Fibroblast of skin of right biceps (primary cell): ENCODE data around the gene BDNF.

ENCODE experiments used
- DNase-seq: peaks from one replicate; pipeline ENCODE4 v3.0.0-alpha.2; 2013

BDNF gene

DNA sequence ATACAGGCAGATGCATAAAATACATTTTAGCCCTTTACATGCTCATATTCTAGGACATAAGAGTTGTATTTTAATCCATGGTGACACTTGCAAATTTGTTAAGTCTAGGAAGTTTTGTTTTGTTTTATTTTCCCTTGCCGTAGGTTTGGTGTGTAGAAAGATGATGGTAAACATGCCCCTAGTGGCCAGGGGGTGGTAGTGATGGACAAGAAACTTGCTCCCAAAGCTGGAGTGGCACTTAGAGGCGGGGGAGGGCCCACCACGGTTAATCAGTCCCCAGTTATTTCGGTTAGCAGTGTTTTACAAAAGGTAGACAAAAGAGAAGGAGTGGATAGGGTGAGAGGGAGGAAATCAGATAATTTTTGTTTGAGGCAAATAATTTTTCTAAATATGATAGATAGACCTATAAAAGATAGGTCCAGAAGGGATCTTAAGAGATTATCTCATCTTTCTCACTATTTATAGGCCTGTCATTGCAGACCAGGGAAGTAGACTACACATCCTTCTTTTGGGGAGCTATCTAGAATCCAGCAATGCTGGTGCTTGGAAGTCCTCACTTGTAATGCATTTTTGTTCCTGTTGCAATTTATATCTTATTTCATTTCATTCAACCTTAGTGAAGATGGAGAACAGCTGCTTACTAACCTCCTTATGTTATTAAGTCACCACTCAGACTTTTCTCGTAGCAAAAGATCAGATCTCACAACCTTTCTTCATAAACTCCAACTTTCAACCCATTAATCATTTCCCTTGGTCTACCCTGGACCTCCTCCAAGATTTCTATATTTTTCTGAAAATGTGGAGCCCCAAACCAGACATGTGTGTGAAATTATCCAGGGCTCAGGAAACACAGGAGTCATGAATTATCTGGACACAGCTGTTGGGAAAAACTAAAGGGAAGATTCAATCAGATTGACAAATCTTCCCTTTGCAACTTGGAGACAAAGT, 5.9 kb upstream of the BDNF start:
- peak; percentile 80 for DNase-seq

GRCh38 chr11:27703481-27703880, 3.2 kb upstream of the BDNF start:
- peak; percentile 90 for DNase-seq

DNA sequence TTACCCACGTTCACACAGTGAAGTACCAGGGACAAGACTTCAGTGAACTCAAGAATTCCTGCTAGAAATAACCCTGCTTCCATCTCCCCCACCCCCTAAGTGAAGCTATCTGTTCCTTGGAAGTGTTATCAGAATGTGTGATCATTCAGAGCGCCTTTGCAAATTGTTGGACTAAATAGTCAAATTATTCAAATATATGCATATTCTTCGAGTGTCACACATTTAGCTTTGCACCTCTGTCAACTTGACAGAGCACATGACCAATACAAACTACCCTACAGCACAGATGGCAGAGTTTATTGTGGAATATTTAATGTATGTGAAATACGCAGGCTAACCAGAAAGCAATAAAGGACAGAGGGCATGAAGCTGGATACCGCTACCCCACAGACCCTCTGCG, 2.6 kb upstream of the BDNF start:
- no peak for DNase-seq

GRCh38 chr11:27701355-27702105, 1.3 kb upstream of the BDNF start:
- peak; percentile 85 for DNase-seq

- no peak for DNase-seq
These were observed 317 bp downstream of the BDNF start for GRCh38 chr11:27699926-27700350.

DNA sequence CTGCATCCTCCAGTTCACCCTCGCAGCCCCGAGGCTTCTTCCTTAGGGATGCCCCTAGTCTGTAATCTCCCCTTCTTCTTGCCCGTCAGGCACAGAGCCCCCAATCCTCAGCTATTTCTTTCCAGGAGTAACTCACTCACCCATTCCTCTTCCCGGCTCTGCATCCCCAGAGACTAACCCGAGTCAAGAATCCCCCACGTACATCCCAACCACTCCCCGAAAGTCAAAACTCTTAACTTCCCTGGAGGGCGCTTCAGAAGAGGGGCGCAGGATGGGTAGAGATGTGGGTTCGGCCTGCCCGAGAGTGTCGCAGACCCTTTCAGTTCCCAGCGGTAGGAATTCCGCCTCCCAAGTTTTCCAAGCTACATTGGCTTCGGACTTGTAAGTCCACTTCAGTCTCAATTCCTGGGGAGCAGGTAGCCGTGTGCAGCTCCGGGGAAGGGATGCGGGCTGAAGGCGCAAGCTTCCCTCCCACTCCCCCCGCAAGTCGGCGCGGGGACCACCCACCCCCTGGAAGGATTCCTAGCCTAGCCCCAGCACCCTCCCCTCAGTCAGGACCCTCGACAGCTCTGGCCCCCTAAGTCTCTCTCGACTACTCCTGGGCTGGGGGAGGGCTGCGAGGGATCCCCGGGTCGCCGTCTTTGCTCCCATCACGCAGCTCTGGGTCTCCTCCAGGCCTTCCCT, 871 bp downstream of the BDNF start:
- DNase-seq: no peak

GRCh38 chr11:27698872-27699241, 1.4 kb downstream of the BDNF start:
- DNase-seq: peak; percentile 94

DNA sequence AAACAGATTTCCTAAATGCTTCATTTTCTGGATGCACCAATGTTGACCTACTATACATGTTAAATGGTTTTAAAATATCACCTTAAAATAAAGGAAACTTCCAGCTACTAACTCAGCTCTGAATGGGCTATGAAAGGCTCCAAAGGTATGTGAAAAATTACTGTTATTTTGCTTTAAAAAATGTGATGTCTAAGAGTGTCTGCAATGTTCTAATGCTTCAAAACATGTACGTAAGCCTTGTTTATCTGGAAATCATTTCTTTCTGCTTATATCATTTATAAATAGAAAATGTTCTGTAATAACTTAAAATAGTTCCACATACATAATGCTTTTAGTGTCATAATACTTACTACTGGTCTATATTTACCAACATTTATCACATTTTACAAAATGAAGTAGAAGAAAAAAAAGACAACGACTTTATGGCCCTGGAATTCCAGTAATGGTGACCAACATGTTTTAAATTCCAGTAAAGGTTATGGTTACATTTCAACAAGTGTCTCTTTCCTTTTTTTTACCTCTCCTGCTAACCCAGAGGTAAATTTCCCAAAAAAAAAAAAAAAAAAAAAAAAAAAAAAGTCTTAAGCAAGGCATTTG, 2.5 kb downstream of the BDNF start:
- DNase-seq: peak; percentile 50

- DNase-seq: peak; percentile 60
These were observed 3.3 kb downstream of the BDNF start for GRCh38 chr11:27696961-27697360.

DNA sequence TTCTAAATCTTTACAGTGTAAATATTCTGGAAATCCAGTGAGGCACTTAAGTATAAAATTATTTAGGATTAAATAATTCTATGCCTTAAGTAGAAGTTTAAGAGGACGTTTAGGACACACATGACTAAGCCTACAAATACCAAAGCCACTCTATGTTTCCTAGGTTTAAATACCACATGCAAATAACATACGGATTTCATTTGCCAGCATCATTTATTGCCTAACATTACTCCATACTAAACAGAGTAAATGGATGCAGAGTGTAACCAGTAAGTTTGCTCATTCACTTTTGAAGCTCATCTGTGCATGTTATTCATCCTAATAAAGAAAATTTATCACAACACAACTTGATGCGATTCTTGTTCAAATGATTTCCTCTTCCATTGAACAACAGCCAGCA, 4.1 kb downstream of the BDNF start:
- peak; percentile 74 for DNase-seq

GRCh38 chr11:27694992-27695391, 5.3 kb downstream of the BDNF start:
- no peak for DNase-seq

GRCh38 chr11:27693398-27693797, 6.9 kb downstream of the BDNF start:
- DNase-seq: peak; percentile 64

- DNase-seq: no peak
These were observed 7.5 kb downstream of the BDNF start for GRCh38 chr11:27692781-27693180.

DNA sequence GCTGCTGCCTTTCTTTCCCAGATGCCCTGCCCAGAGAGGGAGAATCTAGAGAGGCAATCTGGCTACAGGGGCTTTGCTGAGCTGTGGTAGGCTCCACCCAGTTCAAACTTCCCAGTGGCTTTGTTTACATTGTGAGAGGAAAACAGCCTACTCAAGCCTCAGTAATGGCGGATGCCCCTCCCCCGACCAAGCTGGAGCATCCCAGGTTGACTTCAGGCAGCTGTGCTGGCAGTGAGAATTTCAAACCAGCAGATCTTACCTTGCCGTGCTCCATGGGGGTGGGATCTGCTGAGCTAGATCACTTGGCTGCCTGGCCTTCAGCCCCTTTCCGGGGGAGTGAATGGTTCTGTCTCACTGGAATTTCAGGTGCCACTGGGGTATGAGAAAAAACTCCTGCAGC, 12.2 kb downstream of the BDNF start:
- no peak for DNase-seq

DNA sequence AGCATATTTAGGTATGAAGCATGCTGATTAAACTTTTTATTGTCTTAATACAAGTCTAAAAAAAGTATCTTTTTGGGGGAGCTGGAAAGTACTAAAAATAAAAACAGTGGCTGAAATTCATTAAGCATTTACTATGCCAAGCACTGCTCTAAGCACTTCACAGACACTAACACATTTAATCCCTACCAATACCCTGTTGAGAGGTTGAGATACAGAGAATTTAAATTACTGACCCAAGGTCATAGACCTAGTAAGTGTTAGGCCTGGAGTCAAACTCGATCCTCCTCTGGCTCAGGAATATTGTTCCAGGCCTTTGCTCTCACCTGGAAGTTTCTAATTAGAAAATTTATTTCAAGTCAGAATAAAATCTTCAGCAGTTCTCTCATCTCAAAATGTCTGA, 18.6 kb downstream of the BDNF start:
- DNase-seq: no peak

DNA sequence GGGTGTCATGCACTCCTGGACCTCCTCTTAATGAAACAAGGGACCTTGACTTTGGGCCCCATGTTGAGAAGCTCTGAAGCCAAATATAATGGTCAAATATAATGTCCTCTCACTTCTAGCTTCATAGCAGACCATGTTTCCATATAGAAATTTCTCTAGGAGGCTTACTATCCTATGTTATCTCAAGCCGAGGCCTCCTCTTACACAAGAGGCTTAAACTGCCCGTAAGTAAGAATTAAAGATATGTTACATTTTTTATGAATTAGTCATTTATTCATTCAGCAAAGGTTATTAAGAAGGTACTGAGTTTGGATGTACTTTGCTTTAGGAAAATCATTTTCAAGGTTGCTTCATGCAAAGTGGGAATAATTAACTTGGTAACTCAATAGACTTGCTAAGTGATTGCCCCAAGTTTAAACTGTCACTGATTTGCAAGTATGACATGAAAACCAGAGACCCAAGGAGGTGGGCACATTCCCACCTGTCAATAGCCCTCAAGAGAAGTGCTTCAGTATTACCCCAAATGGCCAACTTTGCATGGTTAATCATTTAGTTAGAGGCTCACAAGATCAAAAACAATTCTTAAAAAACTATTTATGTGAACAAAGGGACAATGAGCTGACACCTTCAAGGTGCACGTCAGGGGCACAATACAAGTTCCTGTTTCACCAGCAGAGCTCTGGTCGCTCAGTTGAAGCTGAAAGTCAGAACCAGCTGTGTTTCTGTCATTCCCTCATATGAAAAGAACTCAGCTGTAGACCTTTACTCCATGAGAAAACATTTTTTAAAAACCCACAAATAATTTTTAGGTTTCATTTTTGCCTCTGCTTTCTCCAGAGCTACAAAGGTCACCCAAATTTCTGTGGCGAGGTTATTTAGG, 20.9 kb downstream of the BDNF start:
- no peak for DNase-seq

GRCh38 chr11:27678242-27678641, 22.0 kb downstream of the BDNF start:
- DNase-seq: peak; percentile 64

GRCh38 chr11:27677108-27677507, 23.1 kb downstream of the BDNF start:
- no peak for DNase-seq

DNA sequence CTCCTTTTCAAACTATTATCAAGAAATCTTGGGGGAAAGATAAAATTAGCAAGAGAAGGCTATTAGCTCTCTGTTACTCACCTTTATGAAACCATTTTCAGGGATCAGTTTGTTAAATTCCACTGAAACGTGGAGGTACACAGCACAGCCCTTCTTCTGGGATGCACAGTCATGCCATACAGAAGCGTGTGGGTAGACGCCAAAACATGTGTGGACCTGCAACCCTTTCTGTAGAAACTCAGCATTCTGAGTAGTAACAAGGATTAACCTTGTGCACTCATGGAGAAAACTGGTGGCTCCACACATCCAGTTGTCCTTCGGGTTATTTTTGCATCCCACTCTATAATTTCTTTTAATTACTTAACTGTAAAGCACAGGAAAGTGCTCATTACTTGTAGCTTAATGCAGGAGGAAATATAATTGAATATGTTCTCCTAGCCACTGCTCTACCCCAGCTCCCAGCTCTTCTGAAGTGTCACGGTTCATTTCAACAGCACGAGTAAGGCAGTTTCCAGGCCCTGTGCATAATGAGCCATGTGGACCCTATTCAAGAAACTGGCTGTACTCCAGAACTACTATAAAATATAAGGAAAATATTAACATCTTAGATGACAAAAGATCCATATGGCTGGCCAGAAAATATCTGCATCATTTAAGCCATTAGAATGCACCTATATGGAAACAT, 26.1 kb downstream of the BDNF start:
- DNase-seq: no peak

GRCh38 chr11:27672836-27673464, 27.3 kb downstream of the BDNF start:
- no peak for DNase-seq
